ES-I3 (cell line): ENCODE data around the gene TMC1.
"Not testable (repeated sequence)": the region's sequence is repeated elsewhere in the genome, so short reads cannot be mapped to it uniquely, and the experiment has no call there.

Source experiments
- H3K36me3 ChIP-seq: 2 replicates; pipeline ENCODE4 v1.6.1; 2013; ENCODE audit warnings: mild to moderate bottlenecking, low read length, control low read depth, moderate library complexity; ENCODE audit not compliant: insufficient read depth
- H3K4me1 ChIP-seq: 2 replicates; pipeline ENCODE4 v1.6.1; 2013; ENCODE audit warnings: mild to moderate bottlenecking, control low read depth, low read length; ENCODE audit not compliant: insufficient read depth
- H3K9ac ChIP-seq: 2 replicates; pipeline ENCODE4 v1.6.1; 2013; ENCODE audit warnings: low read depth, mild to moderate bottlenecking, low read length, moderate library complexity
- H3K9me3 ChIP-seq: 2 replicates; pipeline ENCODE4 v1.6.1; 2013; ENCODE audit warnings: mild to moderate bottlenecking, low read length, moderate library complexity; ENCODE audit not compliant: control insufficient read depth, insufficient read depth

The TMC1 gene

GRCh38 chr9:72855321-72855720, 333.9 kb downstream of the TMC1 start:
- Histone ChIP-seq H3K9ac (no peak overlapping the region), H3K9me3 (no peaks in the 10 kb centered on the region), H3K4me1 (peaks cover 13% of the 10 kb centered on the region), H3K36me3 (no peaks in the 10 kb centered on the region)

GRCh38 chr9:72855890-72856523, 334.6 kb downstream of the TMC1 start:
- H3K36me3 ChIP-seq, result no peaks in the 10 kb centered on the region

GRCh38 chr9:72856972-72857623, 335.7 kb downstream of the TMC1 start:
- Histone ChIP-seq H3K9ac (no peak overlapping the region), H3K36me3 (no peaks in the 10 kb centered on the region), H3K4me1 (peaks cover 13% of the 10 kb centered on the region), H3K9me3 (no peaks in the 10 kb centered on the region)

More at GRCh38 chr9:72855890-72856523, 334.6 kb downstream of the TMC1 start:
- H3K4me1 ChIP-seq, result peaks cover 13% of the 10 kb centered on the region
- H3K9me3 ChIP-seq, result no peaks in the 10 kb centered on the region
- H3K9ac ChIP-seq, result no peak overlapping the region

GRCh38 chr9:72857624-72857996, 336.2 kb downstream of the TMC1 start:
- Histone ChIP-seq H3K9ac (no peak overlapping the region), H3K9me3 (no peaks in the 10 kb centered on the region), H3K36me3 (no peaks in the 10 kb centered on the region), H3K4me1 (peaks cover 13% of the 10 kb centered on the region)

DNA sequence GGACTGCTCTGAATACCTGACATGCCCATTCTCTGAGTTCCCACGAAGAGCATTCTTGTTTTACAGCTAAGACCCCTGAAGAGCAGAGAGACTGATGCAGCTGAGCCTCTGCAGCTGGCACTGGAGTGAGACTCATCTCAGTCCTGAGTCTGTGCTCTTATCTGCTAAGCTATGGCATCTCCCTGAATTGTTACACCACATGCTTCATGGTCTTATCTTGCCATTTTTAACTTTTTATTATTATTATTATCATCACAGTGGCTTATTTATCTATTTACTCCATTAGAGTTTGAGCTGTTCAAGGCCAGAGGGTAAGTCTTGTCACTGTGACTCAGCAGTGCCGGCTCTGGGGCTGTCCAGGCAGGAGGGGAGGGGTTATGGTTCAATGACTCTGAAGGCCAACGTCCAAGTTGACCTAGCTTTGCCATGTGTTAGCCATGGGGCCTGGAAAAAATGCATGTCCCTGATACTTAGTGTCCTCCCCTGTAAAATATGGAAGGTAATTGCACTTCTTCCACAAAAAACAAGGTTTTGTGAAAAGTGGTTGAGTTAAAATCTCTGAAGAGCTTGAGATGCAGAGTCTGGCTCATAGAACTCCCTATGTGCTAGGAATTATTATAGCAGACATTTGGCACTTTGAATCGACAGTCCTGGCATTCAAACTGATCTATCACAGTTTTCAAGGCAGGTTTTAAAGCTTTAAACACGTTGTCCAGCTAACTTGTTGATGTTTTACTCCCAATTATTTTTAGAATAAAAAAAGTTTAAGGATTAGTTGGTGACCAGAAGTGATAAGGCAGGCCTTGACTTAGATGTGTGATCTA, 336.9 kb downstream of the TMC1 start:
- Histone ChIP-seq H3K9me3 (no peaks in the 10 kb centered on the region), H3K36me3 (no peaks in the 10 kb centered on the region), H3K9ac (no peak overlapping the region), H3K4me1 (peaks cover 13% of the 10 kb centered on the region)

GRCh38 chr9:72862788-72863187, 341.4 kb downstream of the TMC1 start:
- not testable (repeated sequence) for H3K4me1 ChIP-seq, H3K9me3 ChIP-seq, H3K9ac ChIP-seq, H3K36me3 ChIP-seq

- no peaks in the 10 kb centered on the region for H3K4me1 ChIP-seq
- H3K36me3 ChIP-seq, result no peaks in the 10 kb centered on the region
- H3K9ac ChIP-seq, result no peak overlapping the region
- no peaks in the 10 kb centered on the region for H3K9me3 ChIP-seq
Measured at GRCh38 chr9:72863456-72864094, 342.2 kb downstream of the TMC1 start.

- Histone ChIP-seq H3K4me1 (no peaks in the 10 kb centered on the region), H3K36me3 (no peaks in the 10 kb centered on the region), H3K9ac (no peak overlapping the region), H3K9me3 (no peaks in the 10 kb centered on the region)
Measured at GRCh38 chr9:72864327-72864726, 342.9 kb downstream of the TMC1 start.

DNA sequence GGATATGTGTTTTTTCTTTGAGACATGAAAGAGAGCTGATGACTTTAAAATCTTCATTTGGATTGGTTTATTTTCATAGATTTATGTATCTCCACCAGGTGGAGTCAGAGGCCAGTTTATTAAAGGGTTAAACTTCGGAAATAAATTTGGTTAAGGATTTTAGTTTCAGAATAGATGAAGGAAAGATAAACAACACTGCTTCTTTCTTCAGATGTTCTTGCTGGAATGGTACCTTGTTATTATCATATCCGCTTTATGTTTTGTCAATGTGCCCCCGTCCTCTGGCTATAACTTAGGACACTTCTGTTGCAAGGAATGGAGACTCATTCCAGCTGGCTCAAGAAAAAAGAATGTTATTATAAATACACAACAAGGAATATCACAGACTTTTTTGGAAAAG, 350.3 kb downstream of the TMC1 start:
- Histone ChIP-seq H3K9ac (no peak overlapping the region), H3K9me3 (no peaks in the 10 kb centered on the region), H3K36me3 (no peaks in the 10 kb centered on the region), H3K4me1 (0 out of 2 replicates have a peak, but pooled peaks cover 5% of the 10 kb centered on the region)

- Histone ChIP-seq H3K4me1 (0 out of 2 replicates have a peak, but pooled peaks cover 5% of the 10 kb centered on the region), H3K36me3 (no peaks in the 10 kb centered on the region), H3K9ac (no peak overlapping the region), H3K9me3 (no peaks in the 10 kb centered on the region)
Measured at GRCh38 chr9:72872718-72873117, 351.3 kb downstream of the TMC1 start.

DNA sequence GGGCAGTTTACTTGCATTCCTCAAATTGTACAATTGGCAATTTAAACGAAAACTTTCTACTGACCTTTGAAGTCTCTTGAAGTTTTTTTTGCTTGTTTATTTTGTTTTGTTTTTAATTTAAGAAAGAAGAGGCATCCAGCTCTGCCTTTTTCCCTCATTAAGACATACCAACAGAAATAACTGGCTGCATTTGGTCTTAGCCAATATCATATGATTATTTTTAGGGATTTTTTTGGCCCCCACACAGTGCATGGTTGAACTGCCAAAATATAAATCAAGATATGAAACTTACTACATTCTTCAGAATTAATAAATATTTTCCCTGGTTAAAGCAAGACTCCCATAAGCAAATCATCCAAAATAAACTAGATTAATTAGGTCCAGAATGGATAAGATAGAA, 352.0 kb downstream of the TMC1 start:
- 0 out of 2 replicates have a peak, but pooled peaks cover 5% of the 10 kb centered on the region for H3K4me1 ChIP-seq
- H3K9me3 ChIP-seq, result no peaks in the 10 kb centered on the region
- no peaks in the 10 kb centered on the region for H3K36me3 ChIP-seq
- no peak overlapping the region for H3K9ac ChIP-seq

- Histone ChIP-seq H3K9me3 (no peaks in the 10 kb centered on the region), H3K36me3 (no peaks in the 10 kb centered on the region), H3K9ac (no peak overlapping the region), H3K4me1 (0 out of 2 replicates have a peak, but pooled peaks cover 5% of the 10 kb centered on the region)
Measured at GRCh38 chr9:72874344-72874743, 352.9 kb downstream of the TMC1 start.

- 0 out of 2 replicates have a peak, but pooled peaks cover 5% of the 10 kb centered on the region for H3K4me1 ChIP-seq
- H3K9me3 ChIP-seq, result no peaks in the 10 kb centered on the region
- H3K9ac ChIP-seq, result no peak overlapping the region
- no peaks in the 10 kb centered on the region for H3K36me3 ChIP-seq
Measured at GRCh38 chr9:72875221-72875620, 353.8 kb downstream of the TMC1 start.

DNA sequence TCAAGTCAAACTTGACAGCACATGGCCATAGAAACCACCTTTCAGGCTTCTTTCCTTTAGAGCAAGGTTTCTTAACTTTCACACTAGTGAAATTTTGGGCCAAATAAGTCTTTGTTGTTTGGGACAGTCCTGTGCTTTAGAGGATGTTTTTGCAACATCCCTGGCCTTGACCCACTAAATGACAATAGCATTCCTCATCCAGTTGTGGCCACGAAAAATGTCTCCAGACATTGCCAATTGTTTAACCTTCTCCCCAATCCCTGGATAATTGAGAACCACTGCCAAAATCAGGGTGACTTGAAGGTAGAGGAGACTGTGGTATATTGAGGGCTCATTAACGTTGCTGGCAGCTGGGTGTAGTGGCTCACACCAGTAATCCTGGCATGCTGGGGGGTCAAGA, 359.4 kb downstream of the TMC1 start:
- no peaks in the 10 kb centered on the region for H3K9me3 ChIP-seq
- H3K9ac ChIP-seq, result no peak overlapping the region
- H3K4me1 ChIP-seq, result no peaks in the 10 kb centered on the region
- H3K36me3 ChIP-seq, result no peaks in the 10 kb centered on the region
